Gastroesophageal sphincter (tissue), 4 donors: ENCODE results near the gene CLCN4. TPM values are rescaled to one million over a fixed set of nuclear protein-coding genes. Genes with fewer than 3 reads are reported as not detected.

Experiments used
- ATAC-seq: fragments of 150-250 bp; one replicate; pipeline ENCODE4 v1.9.1; 2016; ENCODE audit warnings: mild to moderate bottlenecking, moderate library complexity
- H3K27ac ChIP-seq, 4 donors: fragments of 200-600 bp; sonication (generic) in 3 of 4; 1 replicate in 3 of 4; 2 replicates in 1 of 4; pipeline ENCODE4 v1.5.1; 2016 to 2019
- H3K27me3 ChIP-seq: fragments of 200-600 bp; sonication (generic); one replicate; pipeline ENCODE4 v1.5.1; 2019
- H3K36me3 ChIP-seq, 2 donors: fragments of 200-600 bp; sonication (generic); one replicate each; pipeline ENCODE4 v1.5.1; 2019; ENCODE audit warnings: control low read depth in 1 of 2
- H3K4me1 ChIP-seq, 3 donors: fragments of 200-600 bp; sonication (generic); 1 replicate in 2 of 3; 2 replicates in 1 of 3; pipeline ENCODE4 v1.5.1; 2016 to 2019; ENCODE audit warnings: control low read depth in 2 of 3
- H3K4me3 ChIP-seq, 2 donors: fragments of 200-600 bp; sonication (generic); one replicate each; pipeline ENCODE4 v1.5.1; 2019; ENCODE audit warnings: mild to moderate bottlenecking in 1 of 2, moderate library complexity in 1 of 2
- H3K9me3 ChIP-seq, 3 donors: fragments of 200-600 bp; sonication (generic); one replicate each; pipeline ENCODE4 v1.5.1; 2017 to 2019; ENCODE audit warnings: control low read depth in 2 of 3
- CTCF ChIP-seq, 4 experiments: fragments of 200-600 bp in 2 of 4; fragments of 450-650 bp in 2 of 4; sonication (generic) in 1 of 4; IDR thresholded peaks; one replicate each; pipeline ENCODE4 v1.5.1; 2017 to 2019; ENCODE audit warnings: antibody characterized with exemption in 4 of 4, mild to moderate bottlenecking in 2 of 4, moderate library complexity in 2 of 4
- EP300 ChIP-seq: sonication (generic); formaldehyde crosslinking; IDR thresholded peaks from one replicate; pipeline ENCODE4 v1.6.1; 2017; ENCODE audit warnings: antibody characterized with exemption, mild to moderate bottlenecking
- POLR2A ChIP-seq, 2 donors: fragments of 450-650 bp; IDR thresholded peaks; one replicate each; pipeline ENCODE4 v1.6.1; 2017; ENCODE audit warnings: antibody characterized with exemption in 2 of 2, mild to moderate bottlenecking in 2 of 2, moderate library complexity in 1 of 2
- POLR2AphosphoS5 ChIP-seq: sonication (generic); formaldehyde crosslinking; IDR thresholded peaks from one replicate; pipeline ENCODE4 v1.6.1; 2017; ENCODE audit warnings: antibody characterized with exemption
- WGBS, 2 donors: methylation state at CpG; one replicate each; pipeline ENCODE4 v1.1.5; 2018; ENCODE audit warnings: low coverage in 1 of 2; 5-methylcytosine and 5-hydroxymethylcytosine counted together
- total RNA-seq, 4 donors: library from RNA; depleted of rRNA; stranded (reverse); fragments of >200 nt; gene quantifications; one replicate each; pipeline ENCODE4 v1.1.0, GENCODE V29; 2016

The CLCN4 gene
- total RNA-seq, 4 donors from 2014 or later: 0.16 to 2.3 (median 2.0) TPM

- no peak for TF ChIP-seq POLR2A (IDR thresholded peaks at IDR 0.05)
- no peak for TF ChIP-seq CTCF (IDR thresholded peaks at IDR 0.05)
- TF ChIP-seq EP300: no peak
- TF ChIP-seq POLR2AphosphoS5: no peak
- 43% methylated on average over 1 of the region's 2 CpGs; no CpG with 5 or more reads in 1 of the 2 donors for WGBS, 2 donors
- Histone ChIP-seq H3K9me3 (no peaks in the 10 kb centered on the region), H3K4me1 (peaks cover 0 to under 1% (median 0%) of the 10 kb centered on the region in 3 donors), H3K4me3 (no peak overlapping the region), H3K27me3 (no peaks in the 10 kb centered on the region), H3K27ac (no peak overlapping the region), H3K36me3 (no peaks in the 10 kb centered on the region)
- no peak for ATAC-seq
Measured at GRCh38 chrX:10184411-10184810, 27.6 kb downstream of the CLCN4 start.

GRCh38 chrX:10186355-10186754 is 29.6 kb downstream of the CLCN4 start:
- no peak for ATAC-seq

GRCh38 chrX:10187421-10187820 is 30.6 kb downstream of the CLCN4 start:
- Histone ChIP-seq H3K4me1 (peaks cover 0 to 14% (median 3%) of the 10 kb centered on the region in 3 donors), H3K27ac (no peak overlapping the region), H3K27me3 (no peaks in the 10 kb centered on the region), H3K4me3 (no peak overlapping the region), H3K9me3 (no peaks in the 10 kb centered on the region), H3K36me3 (no peaks in the 10 kb centered on the region)
- TF ChIP-seq POLR2AphosphoS5 (no peak), EP300 (no peak), CTCF (IDR thresholded peaks at IDR 0.05) (no peak), POLR2A (IDR thresholded peaks at IDR 0.05) (no peak)
- WGBS, 2 donors: 78 to 85% methylated on average over 4 to 14 of the region's 15 CpGs
- no peak for ATAC-seq

More at GRCh38 chrX:10186355-10186754, 29.6 kb downstream of the CLCN4 start:
- Histone ChIP-seq H3K4me3 (no peak overlapping the region), H3K27ac (no peak overlapping the region), H3K9me3 (no peaks in the 10 kb centered on the region), H3K36me3 (no peaks in the 10 kb centered on the region), H3K4me1 (peaks cover 0 to 14% (median 3%) of the 10 kb centered on the region in 3 donors), H3K27me3 (no peaks in the 10 kb centered on the region)
- WGBS, 2 donors: 80% methylated on average over 4 of the region's 9 CpGs; no CpG with 5 or more reads in 1 of the 2 donors
- TF ChIP-seq POLR2AphosphoS5 (no peak), POLR2A (IDR thresholded peaks at IDR 0.05) (no peak), EP300 (no peak), CTCF (IDR thresholded peaks at IDR 0.05) (no peak)

GRCh38 chrX:10189317-10190268 is 32.8 kb downstream of the CLCN4 start:
- H3K4me1 ChIP-seq: peaks cover 0 to 14% (median 3%) of the 10 kb centered on the region in 3 donors

More at GRCh38 chrX:10189317-10190268, 32.8 kb downstream of the CLCN4 start:
- peak overlapping the region in 1 of 4 donors; percentile 5 for H3K27ac ChIP-seq
- no peaks in the 10 kb centered on the region for H3K9me3 ChIP-seq
- no peaks in the 10 kb centered on the region for H3K27me3 ChIP-seq
- 32 to 49% methylated on average over 7 to 11 of the region's 16 CpGs for WGBS, 2 donors
- H3K36me3 ChIP-seq: no peaks in the 10 kb centered on the region
- no peak overlapping the region for H3K4me3 ChIP-seq
- TF ChIP-seq EP300 (no peak), POLR2AphosphoS5 (no peak), CTCF (IDR thresholded peaks at IDR 0.05) (peak; percentile 37 to 91 (median 80)), POLR2A (IDR thresholded peaks at IDR 0.05) (no peak)
- ATAC-seq: peak; percentile 73
